ENCODE measurements around the gene DNAJC24. TPM values are rescaled to one million over a fixed set of nuclear protein-coding genes. Genes with fewer than 3 reads are reported as not detected.

DNAJC24 gene
- total RNA-seq, 1 donor from 2014 or later: 21.9 TPM

- no peak overlapping the region for H3K4me3 Mint-ChIP-seq (ENCODE audit: low read depth)
- H3K27me3 Mint-ChIP-seq: no peaks in the 10 kb centered on the region
- peaks cover 3% of the 10 kb centered on the region for H3K36me3 Mint-ChIP-seq (ENCODE audit: insufficient read depth)
- TF ChIP-seq CTCF (IDR thresholded peaks at IDR 0.05; ENCODE audit: unreplicated experiment): no peak
- no peak for DNase-seq (ENCODE audit: low spot score, unreplicated experiment)
- H3K4me1 Mint-ChIP-seq (ENCODE audit: low read depth): peaks cover 4% of the 10 kb centered on the region
- peaks cover 16% of the 10 kb centered on the region for H3K9me3 Mint-ChIP-seq (ENCODE audit: low read depth)
- no peak overlapping the region for H3K27ac Mint-ChIP-seq
Observed at GRCh38 chr11:31327417-31327816, 42.2 kb upstream of the DNAJC24 start.

GRCh38 chr11:31328697-31329096 lies 41.0 kb upstream of the DNAJC24 start:
- H3K27me3 Mint-ChIP-seq: no peaks in the 10 kb centered on the region
- no peak for DNase-seq (ENCODE audit: low spot score, unreplicated experiment)
- no peak overlapping the region for H3K27ac Mint-ChIP-seq
- no peak overlapping the region for H3K4me3 Mint-ChIP-seq (ENCODE audit: low read depth)
- H3K36me3 Mint-ChIP-seq (ENCODE audit: insufficient read depth): peaks cover 7% of the 10 kb centered on the region
- peaks cover 24% of the 10 kb centered on the region for H3K9me3 Mint-ChIP-seq (ENCODE audit: low read depth)
- no peak for TF ChIP-seq CTCF (IDR thresholded peaks at IDR 0.05; ENCODE audit: unreplicated experiment)
- peaks cover 4% of the 10 kb centered on the region for H3K4me1 Mint-ChIP-seq (ENCODE audit: low read depth)

DNA sequence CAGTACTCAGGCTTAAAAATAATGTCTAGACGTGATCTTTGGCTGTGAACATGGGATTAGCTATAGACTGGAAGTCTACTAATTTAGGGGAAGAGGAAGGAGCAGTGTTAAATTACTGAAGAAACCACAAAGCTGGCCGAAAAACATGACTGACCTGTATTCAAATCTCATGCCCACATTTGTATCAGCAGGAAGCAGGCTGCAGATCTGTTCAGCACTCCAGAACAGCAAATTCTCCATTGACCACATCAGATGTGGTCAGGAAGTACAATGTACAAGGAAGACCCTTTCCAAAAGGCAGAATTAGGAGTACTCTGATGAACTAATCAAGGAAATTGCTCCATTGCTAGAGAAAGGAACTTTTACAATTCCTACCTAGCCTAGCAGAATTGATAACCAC lies 31.9 kb upstream of the DNAJC24 start:
- TF ChIP-seq CTCF (IDR thresholded peaks at IDR 0.05; ENCODE audit: unreplicated experiment): no peak
- DNase-seq (ENCODE audit: low spot score, unreplicated experiment): no peak
- no peak overlapping the region for H3K27ac Mint-ChIP-seq
- H3K4me1 Mint-ChIP-seq (ENCODE audit: low read depth): no peaks in the 10 kb centered on the region
- H3K4me3 Mint-ChIP-seq (ENCODE audit: low read depth): no peak overlapping the region
- no peaks in the 10 kb centered on the region for H3K27me3 Mint-ChIP-seq
- peaks cover 7% of the 10 kb centered on the region for H3K9me3 Mint-ChIP-seq (ENCODE audit: low read depth)
- peaks cover 17% of the 10 kb centered on the region for H3K36me3 Mint-ChIP-seq (ENCODE audit: insufficient read depth)

GRCh38 chr11:31340903-31341572 lies 28.6 kb upstream of the DNAJC24 start:
- no peak overlapping the region for H3K4me3 Mint-ChIP-seq (ENCODE audit: low read depth)
- DNase-seq (ENCODE audit: low spot score, unreplicated experiment): no peak
- H3K27me3 Mint-ChIP-seq: no peaks in the 10 kb centered on the region
- no peak overlapping the region for H3K27ac Mint-ChIP-seq
- H3K4me1 Mint-ChIP-seq (ENCODE audit: low read depth): no peaks in the 10 kb centered on the region
- no peaks in the 10 kb centered on the region for H3K9me3 Mint-ChIP-seq (ENCODE audit: low read depth)
- TF ChIP-seq CTCF (IDR thresholded peaks at IDR 0.05; ENCODE audit: unreplicated experiment): peak; percentile 52
- no peaks in the 10 kb centered on the region for H3K36me3 Mint-ChIP-seq (ENCODE audit: insufficient read depth)

GRCh38 chr11:31351168-31351567 lies 18.5 kb upstream of the DNAJC24 start:
- H3K4me3 Mint-ChIP-seq (ENCODE audit: low read depth): no peak overlapping the region
- TF ChIP-seq CTCF (IDR thresholded peaks at IDR 0.05; ENCODE audit: unreplicated experiment): no peak
- H3K27ac Mint-ChIP-seq: no peak overlapping the region
- H3K4me1 Mint-ChIP-seq (ENCODE audit: low read depth): peaks cover 2% of the 10 kb centered on the region
- H3K9me3 Mint-ChIP-seq (ENCODE audit: low read depth): no peaks in the 10 kb centered on the region
- no peaks in the 10 kb centered on the region for H3K36me3 Mint-ChIP-seq (ENCODE audit: insufficient read depth)
- DNase-seq (ENCODE audit: low spot score, unreplicated experiment): no peak
- H3K27me3 Mint-ChIP-seq: no peaks in the 10 kb centered on the region
